T follicular helper cell (primary cell): ENCODE measurements around the gene CEP131.

Experiments
- DNase-seq: peaks from one replicate; pipeline ENCODE4 v3.0.0-alpha.2; 2020; ENCODE audit warnings: low read depth

Gene CEP131

GRCh38 chr17:81199482-81199830, 23.3 kb downstream of the CEP131 start:
- no peak for DNase-seq

GRCh38 chr17:81198826-81199481, 23.8 kb downstream of the CEP131 start:
- no peak for DNase-seq

- no peak for DNase-seq
Observed at GRCh38 chr17:81197831-81198490, 24.8 kb downstream of the CEP131 start.

- DNase-seq = no peak
Observed at GRCh38 chr17:81197409-81197795, 25.4 kb downstream of the CEP131 start.

- DNase-seq = no peak
Observed at GRCh38 chr17:81196505-81197408, 26.0 kb downstream of the CEP131 start.

- no peak for DNase-seq
Observed at GRCh38 chr17:81195941-81196495, 26.7 kb downstream of the CEP131 start.

GRCh38 chr17:81194941-81195901, 27.5 kb downstream of the CEP131 start:
- DNase-seq = no peak

- no peak for DNase-seq
Observed at GRCh38 chr17:81194225-81194760, 28.5 kb downstream of the CEP131 start.

- DNase-seq = no peak
Observed at GRCh38 chr17:81193470-81194224, 29.1 kb downstream of the CEP131 start.

- DNase-seq = no peak
Observed at GRCh38 chr17:81193051-81193410, 29.7 kb downstream of the CEP131 start.

- DNase-seq = no peak
Observed at GRCh38 chr17:81192386-81193050, 30.2 kb downstream of the CEP131 start.

GRCh38 chr17:81191646-81192045, 31.1 kb downstream of the CEP131 start:
- no peak for DNase-seq

- DNase-seq = no peak
Observed at GRCh38 chr17:81191116-81191515, 31.6 kb downstream of the CEP131 start.

GRCh38 chr17:81190591-81190990, 32.2 kb downstream of the CEP131 start:
- no peak for DNase-seq

- no peak for DNase-seq
Observed at GRCh38 chr17:81189670-81190530, 32.9 kb downstream of the CEP131 start.

GRCh38 chr17:81189016-81189415, 33.7 kb downstream of the CEP131 start:
- no peak for DNase-seq

GRCh38 chr17:81188491-81188840, 34.3 kb downstream of the CEP131 start:
- no peak for DNase-seq

- DNase-seq = no peak
Observed at GRCh38 chr17:81187586-81188490, 34.9 kb downstream of the CEP131 start.
